ENCODE results near the gene FAHD2A.
"Not testable (repeated sequence)": the region's sequence is repeated elsewhere in the genome, so short reads cannot be mapped to it uniquely, and the experiment has no call there.

Gene FAHD2A

DNA sequence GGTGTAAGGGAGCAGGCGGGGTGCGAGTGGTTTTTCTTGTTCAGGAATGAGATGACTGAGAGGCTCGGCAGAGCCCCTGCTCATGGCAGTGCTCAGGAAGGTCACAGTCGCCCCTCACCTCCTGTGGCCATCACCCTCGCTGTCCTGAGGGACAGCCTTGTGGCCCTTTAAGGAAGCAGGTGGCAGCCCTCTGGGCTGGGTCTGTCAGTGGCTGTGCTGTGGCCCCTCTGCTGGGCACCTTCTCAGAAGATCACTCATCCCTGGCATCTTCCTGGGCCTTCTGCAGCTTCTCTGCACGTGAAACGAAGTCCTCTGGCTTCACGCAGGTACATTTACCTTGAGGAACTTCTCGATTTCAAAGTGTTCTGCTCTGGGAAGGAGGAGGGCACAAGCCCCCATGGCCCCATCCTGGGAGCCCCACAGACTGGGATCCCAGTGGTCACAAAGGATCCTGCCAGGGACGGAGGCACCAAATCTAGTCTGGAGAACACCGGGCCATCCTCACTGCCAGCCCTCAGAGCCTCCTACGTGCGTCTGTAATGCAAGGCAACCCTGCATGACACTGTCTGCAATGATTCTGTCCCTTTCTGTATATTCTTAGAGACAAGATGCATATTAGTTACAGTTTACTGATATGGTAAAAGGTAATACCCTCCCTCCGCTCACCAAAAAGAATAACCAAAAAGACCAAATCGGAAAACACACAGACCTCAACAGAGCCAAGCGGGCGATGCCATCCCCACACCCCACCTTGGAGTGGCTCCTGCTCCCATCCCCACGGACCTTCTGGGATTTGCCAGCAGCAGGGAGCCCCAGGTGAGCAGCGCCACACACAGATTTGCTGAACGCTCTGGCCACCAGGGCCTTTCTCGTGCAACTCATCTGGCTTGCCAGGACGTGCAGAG lies 25.9 kb upstream of the FAHD2A start:
- no peak for DNase-seq (ENCODE audit: low read depth)

DNA sequence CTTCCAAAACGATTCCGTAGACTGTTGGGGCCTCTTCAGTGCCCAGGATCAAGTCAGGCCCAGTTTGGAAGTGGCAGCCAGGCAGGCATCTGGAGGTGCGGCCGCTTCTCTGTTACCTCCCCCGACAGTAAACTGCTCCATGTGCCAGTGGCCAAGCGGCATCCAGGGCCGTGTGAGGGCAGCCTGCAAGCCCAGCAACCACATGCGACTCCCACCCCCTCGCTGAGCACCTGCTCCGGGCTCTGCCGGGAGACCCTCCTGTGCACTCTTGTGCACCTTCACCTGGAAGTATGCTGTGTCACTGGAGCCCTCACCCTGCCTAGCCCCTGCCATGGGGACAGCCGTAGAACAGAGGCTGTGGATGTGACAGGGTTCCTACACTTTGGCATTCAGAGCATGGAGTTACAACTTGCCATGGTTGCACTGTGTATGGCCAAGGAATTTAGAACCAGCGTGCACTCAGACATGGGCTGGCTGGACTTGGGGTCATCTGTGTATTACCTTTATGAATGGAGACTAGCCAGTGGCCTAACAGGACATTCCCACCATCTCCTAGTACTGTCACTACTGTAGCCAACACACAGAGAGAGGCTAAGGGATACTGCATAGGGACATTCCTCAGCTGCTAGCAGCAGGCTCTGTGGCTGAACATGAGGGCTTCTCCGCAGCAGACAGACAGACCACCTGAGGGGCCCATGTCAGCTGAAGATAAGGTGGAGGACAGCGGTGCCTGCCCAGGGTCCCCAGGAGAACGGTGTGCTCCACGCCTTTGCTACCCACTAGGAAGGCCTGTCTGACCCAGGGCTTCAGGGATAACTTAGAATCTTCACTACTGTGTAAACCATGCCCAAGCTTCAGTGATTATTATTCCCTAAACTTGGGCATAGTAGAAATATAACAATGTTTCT lies 25.0 kb upstream of the FAHD2A start:
- no peak for DNase-seq (ENCODE audit: low read depth)

DNA sequence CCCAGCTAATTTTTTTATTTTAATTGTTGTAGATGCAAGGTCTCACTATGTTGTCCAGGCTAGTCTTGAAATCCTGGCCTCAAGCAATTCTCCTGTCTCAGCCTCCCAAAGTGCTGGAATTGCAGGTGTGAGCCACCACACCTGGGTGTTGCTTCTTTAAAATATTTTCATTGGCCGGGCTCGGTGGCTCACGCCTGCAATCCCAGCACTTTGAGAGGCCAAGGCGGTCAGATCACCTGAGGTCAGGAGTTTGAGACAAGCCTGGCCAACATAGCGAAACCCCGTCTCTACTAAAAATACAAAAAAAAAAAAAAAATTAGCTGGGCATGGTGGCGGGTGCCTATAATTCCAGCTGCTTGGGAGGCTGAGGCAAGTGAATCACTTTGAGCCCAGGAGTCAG lies 24.2 kb upstream of the FAHD2A start:
- not testable (repeated sequence) for DNase-seq (ENCODE audit: low read depth)

DNA sequence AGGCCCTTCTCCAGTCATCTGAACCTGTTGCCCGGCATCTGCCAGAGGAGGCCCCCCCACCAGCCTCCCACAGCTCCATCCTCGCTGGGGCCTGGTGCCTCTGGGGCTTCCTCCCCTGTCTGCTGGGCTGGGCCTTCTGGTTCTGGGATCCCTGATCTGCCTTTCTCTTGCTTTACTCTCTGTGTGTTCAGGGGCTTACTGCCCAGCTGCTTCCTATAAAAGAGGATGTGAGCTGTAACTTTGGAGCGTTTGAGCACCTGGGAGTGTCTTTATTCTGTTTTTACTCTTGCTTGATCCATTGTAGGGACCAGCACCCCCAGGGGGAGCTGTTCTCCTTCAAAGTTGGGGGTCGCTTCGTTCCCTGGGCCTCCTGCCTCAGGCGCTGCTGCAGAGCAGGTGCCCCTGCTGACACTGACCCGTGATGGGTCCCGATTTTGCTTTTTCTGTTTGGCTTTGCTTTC lies 23.1 kb upstream of the FAHD2A start:
- DNase-seq (ENCODE audit: low read depth) = no peak

DNA sequence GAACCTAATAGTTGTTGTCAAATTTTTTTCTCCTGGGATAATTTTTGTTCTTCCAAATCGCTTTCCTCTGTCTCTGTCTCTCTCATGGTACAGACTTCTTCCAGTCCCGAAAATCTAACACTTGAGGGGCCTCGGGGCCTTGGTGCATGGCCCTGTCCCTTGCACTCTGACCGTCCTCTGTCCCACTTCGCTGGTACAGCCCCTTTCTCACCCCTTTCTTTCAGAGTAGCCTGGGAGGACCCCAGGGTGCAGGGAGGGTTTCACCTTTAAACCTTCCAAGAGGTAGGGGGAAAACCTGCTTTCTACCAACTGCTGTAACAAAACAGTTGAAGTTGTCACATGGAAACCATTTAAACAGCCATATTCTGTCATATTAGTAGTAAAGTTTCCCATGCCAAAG lies 22.2 kb upstream of the FAHD2A start:
- DNase-seq (ENCODE audit: low read depth) = no peak

DNA sequence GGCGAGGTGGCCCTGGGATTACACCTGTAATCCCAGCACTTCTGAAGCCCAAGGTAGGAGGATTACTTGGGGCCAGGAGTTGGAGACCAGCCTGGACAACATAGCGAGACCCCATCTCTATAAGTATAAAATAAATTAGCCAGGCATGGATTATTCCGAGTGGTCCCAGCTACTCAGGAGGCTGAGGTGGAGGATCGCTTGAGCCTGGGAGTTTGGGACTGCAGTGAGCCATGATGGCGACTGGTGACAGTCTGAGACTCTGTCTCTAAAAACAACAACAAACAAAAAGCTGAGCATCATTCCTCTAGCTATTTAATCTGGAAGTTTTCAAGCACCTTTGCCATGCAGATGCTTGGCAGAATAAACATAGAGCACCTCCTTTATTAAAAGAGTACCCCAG lies 21.8 kb upstream of the FAHD2A start:
- DNase-seq (ENCODE audit: low read depth) = no peak

DNA sequence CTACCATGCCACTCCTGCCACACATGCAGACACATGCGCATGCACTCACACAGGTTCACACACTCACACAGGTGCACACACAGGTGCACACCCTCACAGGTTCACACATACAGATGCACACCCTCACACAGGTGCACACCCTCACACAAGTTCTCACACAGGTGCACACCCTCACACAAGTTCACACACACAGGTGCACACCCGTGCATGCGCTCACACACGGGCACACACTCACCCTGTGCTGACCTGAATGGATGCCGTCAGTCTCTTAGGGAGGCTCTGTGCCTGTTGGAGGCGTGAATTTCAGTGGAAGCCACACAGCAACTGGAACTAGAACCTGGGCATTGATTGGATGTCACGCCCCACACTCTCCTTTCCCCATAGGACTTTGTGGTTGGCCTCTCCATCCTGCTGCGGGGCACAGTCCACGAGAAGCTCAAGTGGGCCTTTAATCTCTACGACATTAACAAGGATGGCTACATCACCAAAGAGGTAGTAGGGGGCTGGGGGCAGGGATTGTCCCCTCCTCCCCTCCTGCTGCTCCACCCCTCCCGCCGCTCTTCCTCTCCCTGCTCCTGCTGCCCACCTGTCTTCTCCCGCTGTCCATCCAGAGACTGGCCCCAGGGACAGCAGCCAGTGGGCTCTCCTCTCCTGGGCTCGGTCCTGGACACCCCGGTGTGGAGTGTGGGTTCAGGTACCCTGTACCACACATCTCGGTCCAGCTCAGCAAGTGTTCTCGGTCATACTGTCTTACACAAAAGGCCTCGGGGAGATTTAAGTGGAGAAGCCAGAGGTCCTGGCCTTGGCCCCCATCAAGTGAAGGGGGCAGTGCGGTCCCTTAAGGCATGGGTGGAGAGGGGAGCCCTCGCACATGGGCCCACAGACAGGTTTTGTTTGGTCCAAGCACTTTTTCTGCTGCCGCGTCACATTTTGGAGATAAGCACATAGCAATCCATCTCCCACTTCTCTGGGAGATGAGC lies 21.0 kb upstream of the FAHD2A start:
- DNase-seq (ENCODE audit: low read depth) = no peak

DNA sequence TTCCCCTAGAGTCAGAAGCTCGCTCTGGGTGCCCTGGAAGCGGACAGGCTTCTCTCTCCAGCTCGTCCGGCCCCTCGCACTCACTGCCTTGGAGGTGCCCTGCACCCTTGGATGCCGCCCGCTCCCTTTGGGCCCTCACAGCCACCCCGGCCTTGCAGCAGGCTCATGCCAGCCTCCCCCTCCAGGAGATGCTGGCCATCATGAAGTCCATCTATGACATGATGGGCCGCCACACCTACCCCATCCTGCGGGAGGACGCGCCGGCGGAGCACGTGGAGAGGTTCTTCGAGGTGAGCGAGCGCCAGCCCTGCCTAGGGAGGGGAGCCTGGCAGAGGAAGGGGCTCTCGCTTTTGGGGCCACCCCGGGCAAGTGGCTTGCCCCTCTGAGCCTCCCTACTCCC lies 20.3 kb upstream of the FAHD2A start:
- no peak for DNase-seq (ENCODE audit: low read depth)

DNA sequence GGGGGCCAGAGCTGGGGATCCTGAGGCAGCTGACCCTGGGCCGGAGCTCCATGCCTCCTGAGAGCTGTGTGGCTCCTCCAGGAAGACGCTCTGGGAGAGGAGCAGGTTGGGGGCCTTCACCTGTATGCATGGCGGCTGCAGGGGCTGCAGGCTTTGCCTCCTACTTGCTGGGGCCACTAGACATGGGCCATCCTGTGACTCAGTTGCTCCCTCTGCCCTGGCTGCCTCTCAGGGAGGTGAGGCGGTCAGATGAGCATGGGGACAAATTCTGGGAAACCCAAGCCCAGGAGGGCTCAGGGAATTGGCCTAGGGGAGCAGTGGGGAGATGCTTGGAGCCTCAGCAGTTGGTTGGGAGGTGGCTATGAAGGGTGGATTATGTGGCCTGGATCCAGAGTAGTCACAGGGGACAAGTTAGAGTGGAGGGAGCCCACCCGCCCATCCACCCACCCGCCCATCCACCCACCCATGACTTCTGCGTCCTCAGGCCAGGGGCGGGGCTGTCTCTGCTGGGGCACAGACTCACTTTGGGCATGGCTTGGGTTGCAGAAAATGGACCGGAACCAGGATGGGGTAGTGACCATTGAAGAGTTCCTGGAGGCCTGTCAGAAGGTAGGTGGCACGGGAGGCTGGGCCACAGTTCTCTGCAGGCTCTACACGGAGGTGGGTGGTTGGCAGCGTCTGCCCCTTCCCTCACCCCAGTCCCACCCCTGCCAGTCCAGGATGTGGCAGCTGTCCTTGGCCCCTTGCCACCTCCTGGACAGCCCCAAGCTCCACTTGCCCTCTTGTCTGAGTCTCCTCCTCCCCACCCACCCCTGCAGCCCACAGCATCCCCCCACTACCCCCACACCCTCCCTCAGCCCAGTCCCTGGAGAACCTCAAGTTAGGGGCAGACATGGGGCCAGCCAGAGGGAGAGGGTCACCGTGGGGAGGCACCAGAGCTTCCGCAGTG lies 19.5 kb upstream of the FAHD2A start:
- DNase-seq (ENCODE audit: low read depth) = no peak

DNA sequence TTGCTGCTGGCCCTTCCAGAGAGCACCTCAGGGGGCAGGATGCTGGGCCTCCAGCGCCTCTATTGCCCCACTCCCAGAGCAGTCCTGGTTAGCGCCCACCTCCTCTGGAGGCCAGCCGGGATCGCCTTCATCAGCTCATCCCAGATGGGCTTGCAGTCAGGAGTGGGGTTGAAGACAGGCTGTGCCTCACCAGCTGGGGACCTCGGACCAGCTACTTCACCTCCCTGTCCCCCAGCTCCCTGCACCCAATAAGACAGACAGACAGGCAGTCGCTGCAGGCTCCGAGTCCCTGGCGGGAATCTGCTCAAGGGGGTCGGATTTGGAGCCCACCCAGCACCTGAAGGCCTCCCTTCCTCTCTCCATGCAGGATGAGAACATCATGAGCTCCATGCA lies 18.9 kb upstream of the FAHD2A start:
- no peak for DNase-seq (ENCODE audit: low read depth)

DNA sequence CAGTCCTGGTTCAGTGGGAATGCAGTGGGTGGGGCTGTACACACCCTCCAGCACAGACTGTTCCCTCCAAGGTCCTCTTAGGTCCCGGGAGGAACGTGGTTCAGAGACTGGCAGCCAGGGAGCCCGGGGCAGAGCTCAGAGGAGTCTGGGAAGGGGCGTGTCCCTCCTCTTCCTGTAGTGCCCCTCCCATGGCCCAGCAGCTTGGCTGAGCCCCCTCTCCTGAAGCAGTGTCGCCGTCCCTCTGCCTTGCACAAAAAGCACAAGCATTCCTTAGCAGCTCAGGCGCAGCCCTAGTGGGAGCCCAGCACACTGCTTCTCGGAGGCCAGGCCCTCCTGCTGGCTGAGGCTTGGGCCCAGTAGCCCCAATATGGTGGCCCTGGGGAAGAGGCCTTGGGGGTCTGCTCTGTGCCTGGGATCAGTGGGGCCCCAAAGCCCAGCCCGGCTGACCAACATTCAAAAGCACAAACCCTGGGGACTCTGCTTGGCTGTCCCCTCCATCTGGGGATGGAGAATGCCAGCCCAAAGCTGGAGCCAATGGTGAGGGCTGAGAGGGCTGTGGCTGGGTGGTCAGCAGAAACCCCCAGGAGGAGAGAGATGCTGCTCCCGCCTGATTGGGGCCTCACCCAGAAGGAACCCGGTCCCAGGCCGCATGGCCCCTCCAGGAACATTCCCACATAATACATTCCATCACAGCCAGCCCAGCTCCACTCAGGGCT lies 17.5 kb upstream of the FAHD2A start:
- DNase-seq (ENCODE audit: low read depth) = no peak

DNA sequence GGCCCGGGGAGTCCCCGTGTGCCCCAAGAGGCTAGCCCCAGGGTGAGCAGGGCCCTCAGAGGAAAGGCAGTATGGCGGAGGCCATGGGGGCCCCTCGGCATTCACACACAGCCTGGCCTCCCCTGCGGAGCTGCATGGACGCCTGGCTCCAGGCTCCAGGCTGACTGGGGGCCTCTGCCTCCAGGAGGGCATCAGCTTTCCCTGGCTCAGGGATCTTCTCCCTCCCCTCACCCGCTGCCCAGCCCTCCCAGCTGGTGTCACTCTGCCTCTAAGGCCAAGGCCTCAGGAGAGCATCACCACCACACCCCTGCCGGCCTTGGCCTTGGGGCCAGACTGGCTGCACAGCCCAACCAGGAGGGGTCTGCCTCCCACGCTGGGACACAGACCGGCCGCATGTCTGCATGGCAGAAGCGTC lies 16.9 kb upstream of the FAHD2A start:
- DNase-seq (ENCODE audit: low read depth) = no peak

DNA sequence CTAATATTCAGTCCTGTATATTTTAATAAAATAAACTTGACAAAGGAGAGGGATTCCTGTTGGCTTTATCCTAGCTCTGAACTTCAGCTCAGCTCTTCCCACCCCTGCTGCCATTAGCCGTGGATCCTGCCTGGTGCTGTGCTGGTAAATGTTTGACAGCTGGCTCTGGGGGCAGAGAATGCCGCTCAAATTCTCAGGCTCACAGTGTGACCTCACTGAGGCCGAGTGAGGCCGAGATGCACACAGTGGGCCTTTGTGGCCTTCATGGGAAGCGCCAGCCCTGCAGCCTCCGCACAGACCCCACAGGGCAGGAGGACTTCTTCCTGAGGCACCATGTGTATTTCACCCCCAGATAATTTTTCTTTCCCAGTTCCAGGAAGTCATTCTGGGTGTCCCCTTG lies 16.5 kb upstream of the FAHD2A start:
- no peak for DNase-seq (ENCODE audit: low read depth)

DNA sequence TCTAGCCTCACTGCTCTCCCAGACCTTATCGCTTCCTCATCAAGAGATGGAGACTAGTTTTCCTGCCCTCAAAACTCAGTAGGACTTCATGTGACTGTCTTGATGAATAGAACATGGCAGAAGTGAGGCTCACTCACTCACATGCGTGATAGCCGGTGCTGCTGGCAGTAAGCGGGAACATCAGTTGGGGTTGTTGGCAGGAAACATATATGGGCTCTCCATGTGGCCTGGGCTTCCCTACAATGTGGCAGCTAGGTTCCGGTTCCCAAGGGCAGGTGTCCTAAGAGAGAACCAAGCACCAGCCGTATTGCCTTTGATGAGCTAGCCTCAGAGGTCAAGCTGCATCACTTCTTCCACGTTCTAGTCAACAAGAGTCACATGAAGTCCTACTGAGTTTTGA lies 15.2 kb upstream of the FAHD2A start:
- no peak for DNase-seq (ENCODE audit: low read depth)

DNA sequence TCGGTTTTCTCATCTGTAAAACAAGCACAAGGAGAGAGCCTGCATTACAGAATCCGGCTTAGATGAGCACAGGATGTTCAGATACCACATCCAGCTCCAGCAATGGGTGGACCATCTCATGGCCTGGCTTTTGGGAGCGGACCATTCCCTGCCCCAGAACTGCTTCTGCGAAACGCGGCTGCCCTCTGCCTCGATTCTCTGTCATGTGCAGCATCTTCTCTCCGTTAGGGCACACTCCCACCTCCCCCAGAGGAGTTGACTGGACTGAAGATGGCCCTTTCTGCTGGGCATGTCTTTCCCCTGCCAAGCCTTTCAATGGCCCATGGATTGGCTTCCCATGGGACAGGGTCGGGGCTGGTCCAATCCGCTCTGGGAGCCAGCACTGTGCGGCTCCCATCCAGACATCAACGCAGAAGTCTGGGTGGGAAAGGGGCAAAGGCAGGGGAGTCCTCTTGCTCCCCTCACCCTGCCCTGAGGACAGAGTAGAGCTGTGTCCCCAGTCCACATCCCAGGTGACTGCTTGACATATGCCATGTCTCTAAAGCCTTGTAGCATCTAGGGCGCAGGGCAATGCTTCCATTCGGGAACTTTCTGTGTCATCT lies 14.3 kb upstream of the FAHD2A start:
- DNase-seq (ENCODE audit: low read depth) = no peak

DNA sequence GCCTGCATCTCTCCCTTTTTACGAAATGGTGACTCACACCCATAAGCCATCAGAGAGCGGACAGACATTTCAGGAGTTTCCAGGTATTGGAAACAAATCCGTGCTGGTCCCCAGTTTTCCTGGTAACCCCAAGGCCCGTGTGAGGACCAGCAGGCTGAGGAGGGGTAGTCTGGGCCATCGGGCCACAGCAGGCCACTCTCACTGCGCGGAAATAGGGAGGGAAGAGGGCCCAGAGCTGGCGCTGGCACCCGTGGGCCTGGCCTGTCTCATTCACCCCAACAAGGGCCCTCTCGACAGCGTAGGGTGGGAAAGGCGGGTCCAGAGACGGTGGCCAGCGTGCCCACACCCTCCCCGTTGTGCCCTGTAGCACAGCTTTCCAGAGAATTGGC lies 13.7 kb upstream of the FAHD2A start:
- DNase-seq (ENCODE audit: low read depth) = no peak

DNA sequence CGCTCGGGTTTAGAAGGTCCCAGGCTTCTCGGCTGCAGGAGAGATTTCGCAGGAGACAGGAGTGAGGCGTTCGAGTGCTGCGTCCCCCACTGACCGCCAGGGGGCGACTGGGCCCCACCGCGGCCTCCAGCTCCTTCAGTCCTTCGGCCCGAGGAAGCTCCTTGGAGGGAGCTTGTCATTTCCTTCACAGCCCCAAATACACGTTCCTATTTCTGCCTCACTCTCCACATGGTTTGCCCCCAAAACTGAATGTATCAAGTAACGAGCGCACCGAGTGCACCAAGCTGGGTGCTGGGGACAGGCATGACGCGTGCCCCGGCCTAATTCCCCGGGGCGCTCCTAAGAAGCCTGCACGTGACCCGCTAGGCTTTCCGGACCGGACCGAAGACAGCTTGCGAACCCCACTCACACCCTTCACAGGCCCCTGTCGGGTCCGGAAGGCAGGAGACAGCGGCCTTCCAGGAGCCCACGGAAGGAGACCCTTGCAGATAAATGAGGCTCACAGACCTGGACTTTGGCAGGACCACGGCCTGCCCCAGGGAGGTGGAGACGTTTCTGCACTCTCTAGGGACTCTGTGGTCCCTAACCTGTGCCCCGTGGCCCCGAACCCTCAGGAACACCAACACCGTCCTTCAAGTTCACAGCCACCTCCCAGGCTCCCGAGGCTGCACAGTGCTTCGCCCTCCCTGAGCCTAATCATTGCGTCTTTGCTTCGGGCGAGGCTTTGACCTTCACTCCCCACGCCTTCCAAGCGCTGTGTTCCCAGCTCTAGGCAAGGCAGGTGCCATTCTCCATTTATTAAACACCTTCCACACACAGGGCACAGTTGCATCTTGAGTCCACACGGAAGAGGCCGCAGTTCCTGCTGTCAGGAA lies 13.0 kb upstream of the FAHD2A start:
- DNase-seq (ENCODE audit: low read depth) = no peak

DNA sequence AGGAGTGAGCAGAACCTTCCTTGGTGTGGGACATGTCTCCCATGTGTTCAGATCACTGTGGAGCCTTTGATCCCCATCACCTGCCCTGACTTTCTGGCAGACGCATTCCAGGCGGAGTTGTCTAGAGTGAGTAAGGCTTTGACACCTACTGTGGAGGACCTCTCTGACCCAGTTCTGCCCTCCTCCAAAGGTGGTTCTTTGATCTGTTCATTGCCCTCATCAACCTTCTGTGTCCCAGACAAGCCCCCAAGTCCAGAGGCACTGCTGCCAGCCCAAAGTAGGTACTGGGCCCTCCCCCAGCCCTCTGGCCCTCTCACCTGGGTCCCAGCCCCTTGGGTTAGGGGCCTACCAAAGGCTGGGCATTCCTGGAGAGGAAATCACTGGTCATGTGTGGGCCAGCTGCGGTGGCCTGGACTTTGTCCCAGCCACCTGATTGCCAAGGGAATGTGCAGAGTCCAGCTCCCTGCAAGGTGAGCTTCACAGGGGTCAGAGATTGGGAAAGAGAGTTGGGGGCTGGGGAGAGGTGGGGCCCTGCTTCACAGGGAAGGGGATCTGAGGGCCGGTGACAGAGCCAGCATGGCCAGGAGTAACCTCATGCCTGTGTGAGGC lies 12.1 kb upstream of the FAHD2A start:
- no peak for DNase-seq (ENCODE audit: low read depth)

Measured in non-pigmented ciliary epithelial cell (primary cell).